DMS 273 (cell line): ENCODE measurements around the gene ANKS1B.

Experiments used
- DNase-seq: peaks from one replicate; lab custom pipeline; 2025; ENCODE audit not compliant: unreplicated experiment; lab: John Stamatoyannopoulos, UW

ANKS1B gene

GRCh38 chr12:99140017-99140720 is 844.6 kb downstream of the ANKS1B start:
- DNase-seq = no peak

GRCh38 chr12:99138393-99138792 is 846.3 kb downstream of the ANKS1B start:
- no peak for DNase-seq

GRCh38 chr12:99137124-99137855 is 847.4 kb downstream of the ANKS1B start:
- no peak for DNase-seq

DNA sequence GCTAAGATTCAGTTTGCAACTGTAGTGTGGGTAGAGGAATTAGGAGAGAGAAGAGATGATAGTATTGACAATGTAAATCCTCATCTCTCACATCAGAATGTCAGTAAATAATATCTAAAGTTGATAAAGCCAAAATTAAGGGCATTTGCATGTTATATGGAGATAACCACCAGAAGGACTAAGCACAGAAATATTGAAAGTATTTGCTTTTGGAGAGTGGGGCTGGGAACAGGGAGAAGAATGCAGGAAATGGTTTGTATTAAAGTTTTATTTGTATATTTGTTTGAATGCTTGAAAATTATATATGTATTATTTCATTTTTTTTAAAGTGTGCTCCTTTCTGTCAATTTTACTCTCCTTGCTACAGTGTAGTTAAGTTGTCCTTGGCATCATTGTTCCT is 848.2 kb downstream of the ANKS1B start:
- no peak for DNase-seq

- no peak for DNase-seq
Measured at GRCh38 chr12:99135376-99135775, 849.4 kb downstream of the ANKS1B start.

DNA sequence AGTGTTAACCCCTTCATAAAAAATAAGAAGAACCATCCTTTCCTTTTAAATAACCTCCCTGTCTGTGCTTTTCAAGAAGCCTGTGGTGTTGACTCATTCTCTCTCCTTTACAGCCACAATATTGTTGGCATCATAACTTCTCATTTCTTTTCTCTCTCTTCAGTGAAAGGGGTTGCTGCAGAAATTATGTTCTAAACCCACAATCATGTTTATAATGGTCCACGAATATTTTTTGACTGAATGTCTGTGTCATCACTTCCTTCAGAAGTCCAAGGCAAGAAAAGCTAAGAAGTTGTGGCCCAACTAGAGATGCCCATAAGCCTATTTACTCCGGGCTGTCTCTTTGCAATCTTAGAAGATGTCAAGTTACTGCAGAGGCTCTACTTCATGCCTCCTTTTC is 851.3 kb downstream of the ANKS1B start:
- DNase-seq = no peak

GRCh38 chr12:99131751-99132199 is 853.0 kb downstream of the ANKS1B start:
- peak; percentile 72 for DNase-seq

DNA sequence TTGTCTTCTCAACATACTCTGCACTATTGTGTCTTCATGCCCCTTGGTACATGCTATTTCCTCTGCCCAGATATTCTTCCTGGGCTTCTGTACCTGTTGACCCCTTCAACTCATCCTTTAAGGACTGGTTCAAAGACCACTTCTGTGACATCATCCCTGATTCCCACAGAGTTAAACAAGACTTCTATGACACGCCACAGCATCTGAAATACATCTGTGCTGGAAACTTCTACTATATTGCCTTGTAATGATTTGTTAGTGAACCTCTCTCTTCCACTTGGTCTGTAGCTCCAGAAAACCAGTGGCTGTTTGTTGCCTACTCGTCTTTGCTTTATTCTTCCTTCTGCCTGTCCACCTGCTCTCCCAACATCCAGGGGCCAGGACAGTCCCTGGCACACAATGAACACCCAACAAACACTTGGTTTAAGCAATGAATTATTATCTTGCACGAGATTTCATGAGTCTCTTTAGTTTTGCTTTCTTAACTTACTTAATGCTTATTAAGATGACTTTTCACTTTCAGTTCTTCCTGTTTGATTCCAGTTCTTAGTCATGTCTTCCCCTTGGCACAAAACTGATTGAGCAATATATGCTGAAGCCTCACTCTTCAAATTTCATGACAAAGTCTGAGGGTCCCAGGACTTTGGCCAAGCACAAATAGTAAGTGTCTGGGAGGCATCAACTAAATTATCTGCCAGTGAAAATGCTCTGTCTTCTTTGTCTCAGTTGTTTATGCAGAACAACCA is 853.8 kb downstream of the ANKS1B start:
- DNase-seq = no peak

GRCh38 chr12:99128246-99128802 is 856.4 kb downstream of the ANKS1B start:
- no peak for DNase-seq

- DNase-seq = no peak
Measured at GRCh38 chr12:99122959-99123358, 861.8 kb downstream of the ANKS1B start.

DNA sequence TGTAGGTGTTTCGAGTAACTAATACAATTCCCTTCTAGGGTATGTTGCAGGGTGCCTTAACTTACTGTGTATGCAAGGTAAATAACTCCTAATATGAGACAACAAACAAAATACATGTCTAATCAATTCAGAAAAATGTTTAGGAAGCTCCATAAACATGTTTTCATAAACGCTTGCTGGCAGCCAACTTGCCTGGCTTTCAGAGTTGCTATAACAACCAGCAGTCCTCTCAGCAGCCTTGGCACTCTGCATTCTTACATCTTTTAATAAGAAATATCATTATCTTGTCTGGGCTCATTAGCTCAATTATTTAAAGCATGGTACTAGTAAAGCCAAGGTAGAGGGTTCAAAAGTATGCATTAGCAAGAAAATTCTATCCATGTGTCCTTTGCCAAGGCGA is 862.2 kb downstream of the ANKS1B start:
- no peak for DNase-seq

GRCh38 chr12:99121546-99121945 is 863.2 kb downstream of the ANKS1B start:
- DNase-seq = no peak

- DNase-seq = no peak
Measured at GRCh38 chr12:99119943-99120342, 864.8 kb downstream of the ANKS1B start.

DNA sequence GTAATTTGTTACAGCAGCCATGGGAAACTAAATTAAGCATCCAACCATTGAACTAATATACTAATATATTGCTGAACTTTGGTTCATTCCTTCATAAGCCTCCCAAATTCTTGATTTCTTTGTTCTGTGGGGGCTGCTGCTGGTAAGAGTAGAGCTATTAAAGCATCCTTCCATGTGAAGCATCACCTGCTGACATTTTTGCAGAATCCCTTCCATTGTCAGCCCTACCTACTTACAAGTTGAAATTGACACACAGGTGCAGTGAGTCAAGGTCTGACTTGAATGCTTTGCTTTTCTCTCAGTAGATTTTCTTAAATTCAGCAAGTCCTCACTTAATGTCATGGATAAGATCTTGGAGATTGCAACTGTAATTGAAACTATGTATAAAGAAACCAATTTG is 865.3 kb downstream of the ANKS1B start:
- DNase-seq = no peak

GRCh38 chr12:99111600-99111999 is 873.1 kb downstream of the ANKS1B start:
- peak; percentile 69 for DNase-seq

GRCh38 chr12:99110868-99111267 is 873.9 kb downstream of the ANKS1B start:
- no peak for DNase-seq

- DNase-seq = no peak
Measured at GRCh38 chr12:99110212-99110611, 874.5 kb downstream of the ANKS1B start.

DNA sequence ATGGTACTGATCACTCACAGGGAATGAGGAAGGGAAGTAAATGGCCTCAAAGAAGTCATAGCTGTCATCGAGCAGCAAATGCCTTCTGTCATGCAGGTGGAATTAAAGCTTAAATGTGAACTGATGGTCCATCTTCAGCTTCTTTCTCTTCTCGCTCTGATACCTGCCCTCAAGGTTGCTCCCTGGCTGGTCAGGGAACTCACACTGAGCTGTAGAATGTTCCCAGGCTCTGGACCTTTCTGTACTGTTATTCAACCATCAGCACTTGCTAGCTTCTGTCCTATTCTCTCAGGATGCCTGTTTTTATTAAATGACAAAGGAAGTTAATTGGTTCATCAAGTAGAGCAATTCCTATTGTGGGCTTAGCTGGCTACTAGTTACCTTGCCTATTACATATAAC is 875.8 kb downstream of the ANKS1B start:
- no peak for DNase-seq

GRCh38 chr12:99099786-99100185 is 885.0 kb downstream of the ANKS1B start:
- no peak for DNase-seq

DNA sequence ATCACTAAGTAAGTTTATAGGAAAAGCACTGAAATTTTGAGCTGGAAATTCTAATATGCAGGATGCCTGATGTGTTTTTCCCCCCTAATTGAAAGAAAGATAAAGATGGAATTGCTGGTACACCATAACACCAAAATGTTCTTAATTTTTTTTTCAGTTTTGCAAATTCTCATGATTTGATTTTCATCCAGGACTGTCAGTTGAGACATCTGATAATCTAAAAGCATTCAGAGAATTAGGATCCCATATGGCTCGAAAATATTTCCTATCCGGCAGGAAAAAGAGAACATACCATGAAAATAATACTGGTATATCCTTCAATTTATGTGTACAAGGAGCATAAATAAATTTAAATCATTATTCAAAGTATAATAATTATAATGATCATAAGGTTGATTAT is 887.6 kb downstream of the ANKS1B start:
- DNase-seq = no peak

DNA sequence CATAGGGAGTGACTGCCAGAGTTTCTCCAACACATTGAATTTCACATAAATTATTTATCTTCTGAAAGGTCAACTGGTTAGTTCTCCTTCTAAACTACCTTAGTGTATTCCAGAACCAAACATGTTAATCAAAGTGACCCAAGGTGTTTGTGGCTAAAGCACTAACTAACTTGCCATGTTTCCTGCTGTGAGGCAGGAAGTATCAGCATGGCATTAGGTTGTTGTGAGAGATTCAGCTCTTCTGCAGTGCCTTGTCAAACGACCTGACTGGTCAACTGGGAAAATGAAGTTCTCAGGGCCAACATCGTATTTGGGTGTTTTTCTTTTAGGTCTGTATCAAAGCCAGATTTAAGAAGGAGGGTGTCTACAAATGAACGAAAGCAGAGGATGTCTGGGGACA is 891.6 kb downstream of the ANKS1B start:
- DNase-seq = no peak
